WTC11 (cell line): Measurements from ENCODE around the gene DLGAP4.

ENCODE experiments used
- CREM ChIP-seq: sonication (generic); formaldehyde crosslinking; IDR thresholded peaks from 2 replicates; pipeline ENCODE4 v1.8.1; 2022; ENCODE audit warnings: mild to moderate bottlenecking, missing genetic modification reagents, moderate library complexity
- TEAD4 ChIP-seq: sonication (generic); formaldehyde crosslinking; IDR thresholded peaks from 2 replicates; pipeline ENCODE4 v1.8.0; 2022; ENCODE audit warnings: mild to moderate bottlenecking, missing genetic modification reagents
- ZNF396 ChIP-seq: fragments of 250-450 bp; sonication (Bioruptor Pico); IDR thresholded peaks from 2 replicates; pipeline ENCODE4 v1.8.0; 2021; ENCODE audit warnings: mild to moderate bottlenecking, moderate library complexity, borderline replicate concordance
- TF ChIP-seq, protein P1 (sequence below): sonication (generic); formaldehyde crosslinking; IDR thresholded peaks from 2 replicates; pipeline ENCODE4 v1.8.0; 2022; ENCODE audit warnings: mild to moderate bottlenecking, missing genetic modification reagents
- TF ChIP-seq, protein P2 (sequence below): fragments of 200-600 bp; IDR thresholded peaks from 2 replicates; pipeline ENCODE4 v1.8.0; 2022; ENCODE audit warnings: antibody characterized with exemption
- TF ChIP-seq, protein P3 (sequence below): sonication (generic); formaldehyde crosslinking; IDR thresholded peaks from 2 replicates; pipeline ENCODE4 v1.8.1; 2023; ENCODE audit warnings: mild to moderate bottlenecking, missing genetic modification reagents
- TF ChIP-seq, protein P4 (sequence below): sonication (generic); formaldehyde crosslinking; conservative IDR thresholded peaks from 2 replicates; pipeline ENCODE4 v1.8.1; 2022; ENCODE audit warnings: mild to moderate bottlenecking, missing genetic modification reagents

DNA sequence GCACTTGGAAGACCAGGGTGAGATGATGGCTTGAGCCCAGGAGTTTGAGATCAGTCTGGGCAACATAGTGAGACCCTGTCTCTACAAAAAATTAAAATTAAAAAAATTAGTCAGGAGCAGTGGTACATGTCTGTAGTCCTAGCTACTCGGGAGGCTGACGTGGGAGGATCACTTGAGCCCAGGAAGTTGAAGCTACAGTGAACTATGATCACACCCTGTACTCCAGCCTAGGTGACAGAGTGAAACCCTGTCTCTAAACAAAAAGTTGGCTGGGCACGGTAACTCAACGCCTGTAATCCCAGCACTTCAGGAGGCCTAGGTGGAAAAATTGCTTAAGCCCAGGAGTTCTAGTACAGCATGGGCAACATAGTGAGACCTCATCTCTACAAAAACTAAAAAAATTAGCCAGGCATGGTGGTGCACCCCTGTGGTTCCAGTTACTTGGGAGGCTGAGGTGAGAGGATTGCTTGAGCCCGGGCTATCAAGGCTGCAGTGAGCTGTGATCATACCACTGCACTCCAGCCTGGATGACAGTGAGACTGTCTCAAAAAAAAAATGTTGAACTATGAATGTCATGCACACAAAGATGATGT lies 174.4 kb downstream of the DLGAP4 start:
- TF ChIP-seq, protein P1, sequence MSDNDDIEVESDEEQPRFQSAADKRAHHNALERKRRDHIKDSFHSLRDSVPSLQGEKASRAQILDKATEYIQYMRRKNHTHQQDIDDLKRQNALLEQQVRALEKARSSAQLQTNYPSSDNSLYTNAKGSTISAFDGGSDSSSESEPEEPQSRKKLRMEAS (CRISPR knock-in tag), result no peak
- TF ChIP-seq, protein P2, sequence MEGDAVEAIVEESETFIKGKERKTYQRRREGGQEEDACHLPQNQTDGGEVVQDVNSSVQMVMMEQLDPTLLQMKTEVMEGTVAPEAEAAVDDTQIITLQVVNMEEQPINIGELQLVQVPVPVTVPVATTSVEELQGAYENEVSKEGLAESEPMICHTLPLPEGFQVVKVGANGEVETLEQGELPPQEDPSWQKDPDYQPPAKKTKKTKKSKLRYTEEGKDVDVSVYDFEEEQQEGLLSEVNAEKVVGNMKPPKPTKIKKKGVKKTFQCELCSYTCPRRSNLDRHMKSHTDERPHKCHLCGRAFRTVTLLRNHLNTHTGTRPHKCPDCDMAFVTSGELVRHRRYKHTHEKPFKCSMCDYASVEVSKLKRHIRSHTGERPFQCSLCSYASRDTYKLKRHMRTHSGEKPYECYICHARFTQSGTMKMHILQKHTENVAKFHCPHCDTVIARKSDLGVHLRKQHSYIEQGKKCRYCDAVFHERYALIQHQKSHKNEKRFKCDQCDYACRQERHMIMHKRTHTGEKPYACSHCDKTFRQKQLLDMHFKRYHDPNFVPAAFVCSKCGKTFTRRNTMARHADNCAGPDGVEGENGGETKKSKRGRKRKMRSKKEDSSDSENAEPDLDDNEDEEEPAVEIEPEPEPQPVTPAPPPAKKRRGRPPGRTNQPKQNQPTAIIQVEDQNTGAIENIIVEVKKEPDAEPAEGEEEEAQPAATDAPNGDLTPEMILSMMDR, result no peak
- TF ChIP-seq ZNF396 (CRISPR knock-in tag), result no peak
- no peak for TF ChIP-seq TEAD4
- TF ChIP-seq, protein P3, sequence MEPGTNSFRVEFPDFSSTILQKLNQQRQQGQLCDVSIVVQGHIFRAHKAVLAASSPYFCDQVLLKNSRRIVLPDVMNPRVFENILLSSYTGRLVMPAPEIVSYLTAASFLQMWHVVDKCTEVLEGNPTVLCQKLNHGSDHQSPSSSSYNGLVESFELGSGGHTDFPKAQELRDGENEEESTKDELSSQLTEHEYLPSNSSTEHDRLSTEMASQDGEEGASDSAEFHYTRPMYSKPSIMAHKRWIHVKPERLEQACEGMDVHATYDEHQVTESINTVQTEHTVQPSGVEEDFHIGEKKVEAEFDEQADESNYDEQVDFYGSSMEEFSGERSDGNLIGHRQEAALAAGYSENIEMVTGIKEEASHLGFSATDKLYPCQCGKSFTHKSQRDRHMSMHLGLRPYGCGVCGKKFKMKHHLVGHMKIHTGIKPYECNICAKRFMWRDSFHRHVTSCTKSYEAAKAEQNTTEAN, result no peak
- TF ChIP-seq, protein P4, sequence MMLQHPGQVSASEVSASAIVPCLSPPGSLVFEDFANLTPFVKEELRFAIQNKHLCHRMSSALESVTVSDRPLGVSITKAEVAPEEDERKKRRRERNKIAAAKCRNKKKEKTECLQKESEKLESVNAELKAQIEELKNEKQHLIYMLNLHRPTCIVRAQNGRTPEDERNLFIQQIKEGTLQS (CRISPR knock-in tag), result no peak
- TF ChIP-seq CREM, result no peak
